GM12878 (cell line): ENCODE measurements around the gene EXOC4. TPM values are rescaled to one million over a fixed set of nuclear protein-coding genes. Genes with fewer than 3 reads are reported as not detected.

Source experiments
- ATAC-seq: fragments of 200-7000 bp; cut with Tn5 transposase; 3 replicates; pipeline ENCODE4 v1.9.1; 2020; ENCODE audit warnings: mild to moderate bottlenecking, moderate library complexity
- BruUV-seq: library from RNA; stranded (reverse); fragments of 400-500 nt; replicated peaks from 2 replicates; lab custom pipeline; 2021; lab: Mats Ljungman, UMichigan
- CTCF ChIA-PET: fragments of 300-600 bp; sonication (Branson Sonifier 250); formaldehyde crosslinking; extraction: SDS; loops from one replicate; lab custom pipeline; 2021; ENCODE audit warnings: inconsistent platforms; lab: Yijun Ruan, JAX
- POLR2A ChIA-PET: fragments of 350-600 bp; formaldehyde crosslinking; extraction: SDS; loops from one replicate; lab custom pipeline; 2021; ENCODE audit warnings: inconsistent platforms; lab: Charles Lee
- RAD21 ChIA-PET: fragments of 300-600 bp; sonication (Branson Sonifier 250); formaldehyde crosslinking; loops from one replicate; lab custom pipeline; 2023; ENCODE audit warnings: antibody characterized with exemption; ENCODE audit not compliant: unreplicated experiment; lab: Charles Lee
- SMC1A ChIA-PET: fragments of 300-600 bp; sonication (Branson Sonifier 250); formaldehyde crosslinking; loops from one replicate; lab custom pipeline; 2023; ENCODE audit not compliant: unreplicated experiment, uncharacterized antibody; lab: Charles Lee
- DNase-seq: peaks from one replicate; pipeline ENCODE4 v3.0.0-alpha.2; 2011; ENCODE audit warnings: low read depth, low spot score
- FAIRE-seq: peaks from 3 replicates; lab custom pipeline; 2011; peaks lifted over from hg19 to GRCh38; lab: Jason Lieb, UNC
- H2AFZ ChIP-seq: 2 replicates; pipeline ENCODE4 v1.6.0; 2011; ENCODE audit warnings: low read depth, low read length, control low read depth; ENCODE audit not compliant: control insufficient read depth
- H3K27ac ChIP-seq: 2 replicates; pipeline ENCODE4 v1.5.1; 2011; ENCODE audit warnings: control low read depth; ENCODE audit not compliant: control insufficient read depth, insufficient read depth
- H3K27me3 ChIP-seq, 2 experiments: replicated peaks in 1 of 2; 2 replicates each; pipeline versions ENCODE4 v1.6.0 to v1.6.1; 2011; ENCODE audit warnings: low read length in 1 of 2; ENCODE audit not compliant: control insufficient read depth in 2 of 2, insufficient read depth in 2 of 2
- H3K36me3 ChIP-seq, 2 experiments: 2 replicates each; pipeline ENCODE4 v1.5.1; 2011; ENCODE audit warnings: low read length in 1 of 2; ENCODE audit not compliant: control insufficient read depth in 2 of 2, insufficient read depth in 2 of 2
- H3K4me1 ChIP-seq: 2 replicates; pipeline ENCODE4 v1.6.1; 2011; ENCODE audit warnings: mild to moderate bottlenecking, low read length, moderate library complexity, mixed read lengths; ENCODE audit not compliant: control insufficient read depth, insufficient read depth
- H3K4me2 ChIP-seq: 2 replicates; pipeline ENCODE4 v1.6.0; 2011; ENCODE audit warnings: control low read depth; ENCODE audit not compliant: control insufficient read depth, insufficient read depth
- H3K4me3 ChIP-seq: fragments of 200-600 bp; sonication (generic); 2 replicates; pipeline ENCODE4 v1.5.1; 2016
- H3K79me2 ChIP-seq: 2 replicates; pipeline ENCODE4 v1.6.0; 2011; ENCODE audit warnings: low read length; ENCODE audit not compliant: control insufficient read depth, insufficient read depth
- H3K9ac ChIP-seq: 2 replicates; pipeline ENCODE4 v1.8.0; 2011; ENCODE audit warnings: low read length, control low read depth, mixed read lengths; ENCODE audit not compliant: control insufficient read depth, insufficient read depth
- H3K9me3 ChIP-seq: replicated peaks from 3 replicates; pipeline ENCODE4 v1.5.1; 2011; ENCODE audit warnings: mild to moderate bottlenecking, low read length; ENCODE audit not compliant: control insufficient read depth, insufficient read depth
- H4K20me1 ChIP-seq: 2 replicates; pipeline ENCODE4 v1.6.0; 2011; ENCODE audit not compliant: control insufficient read depth, insufficient read depth
- CEBPZ ChIP-seq: fragments of 150-350 bp; IDR thresholded peaks from 2 replicates; pipeline ENCODE4 v1.6.1; 2016; ENCODE audit warnings: low read depth, low read length
- CHD4 ChIP-seq: fragments of 200-600 bp; sonication (generic); IDR thresholded peaks from 2 replicates; pipeline ENCODE4 v1.6.1; 2016; ENCODE audit warnings: mild to moderate bottlenecking
- E2F4 ChIP-seq: IDR thresholded peaks from 2 replicates; pipeline ENCODE4 v1.6.1; 2012; ENCODE audit warnings: low read depth, low read length, improper control_type of control experiment
- FOS ChIP-seq: IDR thresholded peaks from 3 replicates; pipeline ENCODE4 v1.6.1; 2011; ENCODE audit warnings: borderline replicate concordance; ENCODE audit not compliant: insufficient read length; ENCODE audit errors: extremely low read depth
- GATAD2B ChIP-seq: fragments of 450-650 bp; conservative IDR thresholded peaks from 2 replicates; pipeline ENCODE4 v1.6.1; 2017; ENCODE audit warnings: low read depth, mild to moderate bottlenecking, moderate library complexity
- KAT2A ChIP-seq: conservative IDR thresholded peaks from 2 replicates; pipeline ENCODE4 v1.6.1; 2011; ENCODE audit warnings: low read depth, low read length; ENCODE audit not compliant: control insufficient read depth
- LARP7 ChIP-seq: fragments of 450-650 bp; IDR thresholded peaks from 2 replicates; pipeline ENCODE4 v1.6.1; 2017; ENCODE audit warnings: mild to moderate bottlenecking
- MAX ChIP-seq: IDR thresholded peaks from 2 replicates; pipeline ENCODE4 v1.6.1; 2012; ENCODE audit warnings: low read depth, low read length, improper control_type of control experiment
- MXI1 ChIP-seq: fragments of 150-350 bp; IDR thresholded peaks from 2 replicates; pipeline ENCODE4 v1.6.1; 2011; ENCODE audit warnings: low read depth, mild to moderate bottlenecking, inconsistent platforms, low read length, improper control_type of control experiment
- NFIC ChIP-seq: IDR thresholded peaks from 2 replicates; pipeline ENCODE4 v1.6.1; 2012; ENCODE audit warnings: low read depth, mild to moderate bottlenecking, inconsistent platforms, low read length, moderate library complexity
- PRDM15 ChIP-seq: fragments of 450-650 bp; formaldehyde crosslinking; IDR thresholded peaks from 2 replicates; pipeline ENCODE4 v1.4.0; 2020; ENCODE audit warnings: mild to moderate bottlenecking, moderate library complexity
- RBBP5 ChIP-seq: fragments of 200-600 bp; sonication (generic); conservative IDR thresholded peaks from 2 replicates; pipeline ENCODE4 v1.6.1; 2016
- SIX5 ChIP-seq: IDR thresholded peaks from 2 replicates; pipeline ENCODE4 v1.6.1; 2011; ENCODE audit warnings: mild to moderate bottlenecking, low read depth, low read length, moderate library complexity; ENCODE audit not compliant: severe bottlenecking
- SMC3 ChIP-seq: IDR thresholded peaks from 2 replicates; pipeline ENCODE4 v1.6.1; 2011; ENCODE audit warnings: low read length, improper control_type of control experiment, borderline replicate concordance
- STAT1 ChIP-seq: fragments of 450-650 bp; conservative IDR thresholded peaks from 2 replicates; pipeline ENCODE4 v1.6.1; 2014; ENCODE audit warnings: antibody characterized with exemption, mild to moderate bottlenecking
- TARDBP ChIP-seq: IDR thresholded peaks from 2 replicates; pipeline ENCODE4 v1.6.1; 2016; ENCODE audit warnings: borderline replicate concordance
- ZZZ3 ChIP-seq: IDR thresholded peaks from 2 replicates; pipeline ENCODE4 v1.6.1; 2011; ENCODE audit warnings: low read depth; ENCODE audit not compliant: control insufficient read depth, insufficient read length
- WGBS: methylation state at CpG from one replicate; pipeline ENCODE4 v1.1.6; 2016; ENCODE audit warnings: low lambda C conversion rate; ENCODE audit not compliant: insufficient replicate concordance, insufficient coverage; ENCODE audit errors: missing lambda C conversion rate; 5-methylcytosine and 5-hydroxymethylcytosine counted together
- in situ Hi-C: fragments of 300-500 bp; cut with MboI; formaldehyde crosslinking; loops from 9 replicates; pipeline ENCODE4 v1.14.3; 2018; ENCODE audit warnings: mixed read lengths
- intact Hi-C: fragments of 100-400 bp; cut with micrococcal nuclease; formaldehyde crosslinking; loops from one replicate; pipeline ENCODE4 v1.14.2; 2022; ENCODE audit not compliant: unreplicated experiment
- polyA plus RNA-seq, 11 experiments: library from polyadenylated mRNA; depleted of rRNA in 4 of 11; unstranded in 6 of 11; stranded (reverse) in 5 of 11; fragments of >200 nt; fragmentation: Nextera tagmentation in 4 of 11; fragmentation: Illumina TruSeq in 1 of 11; extraction: Ambion mirVana in 4 of 11; extraction: Trizol in 1 of 11; gene quantifications; 1 replicate in 1 of 11; 2 replicates in 10 of 11; pipeline versions ENCODE4 v1.2.1 to v1.2.3, GENCODE V29; 2011 to 2016; ENCODE audit warnings: inconsistent platforms in 2 of 11, missing spikeins in 2 of 11, low read depth in 1 of 11
- total RNA-seq, 4 experiments: library from RNA; depleted of rRNA in 3 of 4; stranded (reverse); fragments of >200 nt in 3 of 4; fragmentation: Illumina TruSeq in 1 of 4; extraction: Trizol in 1 of 4; gene quantifications; 2 replicates each; pipeline versions ENCODE4 v1.2.1 to v1.2.3, GENCODE V29; 2013 to 2021

EXOC4 gene
- total and polyA plus RNA-seq, 10 of the 15 experiments (the other 5 are each of a cell fraction or from before 2014, with no cell fraction given), result 13.2 to 44.5 (median 29.6) TPM

- TF ChIP-seq GATAD2B (no peak), LARP7 (no peak), MAX (no peak), RBBP5 (no peak), KAT2A (no peak), SMC3 (no peak), ZZZ3 (no peak), STAT1 (no peak), TARDBP (no peak)
Observed at GRCh38 chr7:133739817-133740216, 486.9 kb downstream of the EXOC4 start (continued).

DNA sequence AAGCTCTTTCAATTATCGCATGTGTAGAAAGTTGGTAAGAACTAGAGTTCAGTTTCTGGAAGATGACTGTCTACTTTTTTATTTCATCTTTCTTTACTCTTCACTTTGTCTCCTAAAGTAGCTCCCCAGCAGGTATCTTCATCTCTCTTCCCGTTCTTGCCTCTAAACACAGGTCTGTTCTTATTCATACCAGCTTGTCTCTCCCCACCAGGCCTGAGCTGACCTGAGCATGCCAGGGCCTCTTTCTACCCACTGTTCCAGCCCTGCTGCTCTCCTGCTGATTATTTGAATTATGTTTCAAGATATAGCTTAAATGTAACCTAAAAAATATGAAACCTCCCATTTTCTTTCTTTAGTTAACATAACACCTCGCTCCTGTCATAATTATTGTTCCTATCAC is 488.2 kb downstream of the EXOC4 start:
- Histone ChIP-seq H3K27ac (no peak overlapping the region), H3K9ac (no peak overlapping the region), H2AFZ (no peak overlapping the region), H3K4me1 (no peaks in the 10 kb centered on the region), H3K4me2 (no peak overlapping the region), H3K36me3 (no peaks in the 10 kb centered on the region), H3K4me3 (no peak overlapping the region), H3K9me3 (no peaks in the 10 kb centered on the region), H3K27me3 (no peaks in the 10 kb centered on the region), H3K79me2 (no peaks in the 10 kb centered on the region), H4K20me1 (no peaks in the 10 kb centered on the region)
- 94% methylated on average over 3 of the region's 3 CpGs for WGBS
- ATAC-seq (no peak), FAIRE-seq (no peak), DNase-seq (no peak)
- ChIA-PET POLR2A (no interaction called here), SMC1A (interaction anchor here (1.4 to 1.5 kb wide), 2 partner anchors 19 to 21 kb away, joined by 3 read pairs; no protein-coding TSS in a partner anchor), RAD21 (no interaction called here), CTCF (interaction anchor here (0.9 to 1.1 kb wide), 4 partner anchors 12 to 176 kb away, joined by 3 to 4 read pairs (median 4); no protein-coding TSS in a partner anchor)
- no TSS peak for BruUV-seq
- intact Hi-C loops (no loop called here), in situ Hi-C loops (no loop called here)
- TF ChIP-seq CHD4, result no peak
- no peak for TF ChIP-seq E2F4
- no peak for TF ChIP-seq MXI1
- no peak for TF ChIP-seq NFIC
- no peak for TF ChIP-seq FOS
- TF ChIP-seq CEBPZ, result no peak
- TF ChIP-seq PRDM15, result no peak
- no peak for TF ChIP-seq SIX5
